GM12878 (cell line): ENCODE measurements around the gene TMC8.

Experiments used
- BCL11A ChIP-seq: IDR thresholded peaks from 2 replicates; pipeline ENCODE4 v1.6.1; 2011; ENCODE audit warnings: low read depth, low read length
- KDM1A ChIP-seq: fragments of 200-600 bp; sonication (generic); IDR thresholded peaks from 2 replicates; pipeline ENCODE4 v1.6.1; 2016; ENCODE audit warnings: borderline replicate concordance
- TF ChIP-seq, protein P1 (sequence below), 3 experiments: IDR thresholded peaks in 2 of 3; conservative IDR thresholded peaks in 1 of 3; 2 replicates each; pipeline ENCODE4 v1.5.1; 2011; ENCODE audit warnings: low read depth in 3 of 3, low read length in 3 of 3, mild to moderate bottlenecking in 3 of 3, control low read depth in 2 of 3, moderate library complexity in 2 of 3, inconsistent platforms in 1 of 3, mixed read lengths in 1 of 3; ENCODE audit not compliant: control insufficient read depth in 2 of 3, insufficient read depth in 1 of 3; ENCODE audit errors: extremely low read depth in 1 of 3

DNA sequence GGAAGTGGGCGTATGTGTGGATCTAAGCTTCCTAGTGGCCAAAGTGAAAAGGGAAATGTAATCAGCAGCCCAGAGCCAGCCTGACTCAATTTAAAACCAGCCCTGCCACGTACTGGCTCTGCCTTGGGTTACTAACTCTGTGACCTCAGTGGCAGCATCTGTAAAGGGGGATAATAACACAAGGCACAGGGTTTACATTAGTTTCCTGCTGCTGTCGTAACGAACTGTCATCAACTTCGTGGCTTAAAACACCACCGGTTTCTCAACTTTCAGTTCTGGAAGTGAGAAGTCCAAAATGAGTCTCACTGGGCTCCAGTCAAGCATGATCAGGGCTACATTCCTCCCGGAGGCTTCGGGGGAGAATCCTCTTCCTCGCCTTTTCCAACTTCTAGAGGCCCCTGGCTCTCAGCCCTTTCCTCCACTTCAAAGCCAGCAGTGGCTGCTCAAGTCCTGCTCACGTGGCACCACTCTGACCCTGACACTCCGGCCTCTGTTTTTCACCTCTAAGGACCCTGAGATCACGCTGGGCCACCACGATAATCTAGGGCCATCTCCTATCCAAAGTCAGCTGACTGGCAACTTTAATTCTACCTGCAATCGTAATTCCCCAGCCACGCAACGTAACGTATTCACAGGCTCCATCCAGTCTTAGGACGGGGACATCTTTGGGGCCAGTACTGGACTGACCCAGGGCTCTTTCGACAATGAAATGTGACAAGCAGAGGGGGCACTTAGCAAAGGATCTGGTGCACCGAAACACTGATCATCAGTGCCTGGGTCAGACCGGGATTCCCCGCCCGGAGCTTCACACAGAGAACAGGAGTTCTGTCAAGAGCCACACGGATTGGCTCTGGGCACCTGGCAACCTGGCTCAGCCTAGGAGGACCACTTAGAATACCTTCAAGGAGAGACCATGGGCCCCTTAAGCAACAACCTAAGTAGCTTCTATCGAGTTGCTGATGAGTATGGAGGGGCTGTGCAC is 16.5 kb upstream of the TMC8 start:
- no peak for TF ChIP-seq BCL11A
- TF ChIP-seq KDM1A = no peak
- TF ChIP-seq, protein P1, sequence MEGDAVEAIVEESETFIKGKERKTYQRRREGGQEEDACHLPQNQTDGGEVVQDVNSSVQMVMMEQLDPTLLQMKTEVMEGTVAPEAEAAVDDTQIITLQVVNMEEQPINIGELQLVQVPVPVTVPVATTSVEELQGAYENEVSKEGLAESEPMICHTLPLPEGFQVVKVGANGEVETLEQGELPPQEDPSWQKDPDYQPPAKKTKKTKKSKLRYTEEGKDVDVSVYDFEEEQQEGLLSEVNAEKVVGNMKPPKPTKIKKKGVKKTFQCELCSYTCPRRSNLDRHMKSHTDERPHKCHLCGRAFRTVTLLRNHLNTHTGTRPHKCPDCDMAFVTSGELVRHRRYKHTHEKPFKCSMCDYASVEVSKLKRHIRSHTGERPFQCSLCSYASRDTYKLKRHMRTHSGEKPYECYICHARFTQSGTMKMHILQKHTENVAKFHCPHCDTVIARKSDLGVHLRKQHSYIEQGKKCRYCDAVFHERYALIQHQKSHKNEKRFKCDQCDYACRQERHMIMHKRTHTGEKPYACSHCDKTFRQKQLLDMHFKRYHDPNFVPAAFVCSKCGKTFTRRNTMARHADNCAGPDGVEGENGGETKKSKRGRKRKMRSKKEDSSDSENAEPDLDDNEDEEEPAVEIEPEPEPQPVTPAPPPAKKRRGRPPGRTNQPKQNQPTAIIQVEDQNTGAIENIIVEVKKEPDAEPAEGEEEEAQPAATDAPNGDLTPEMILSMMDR (IDR thresholded peaks at IDR 0.05 in 2 of 3, conservative IDR thresholded peaks at IDR 0.05 in 1 of 3; ENCODE audit: control insufficient read depth in 2 of 3, extremely low read depth in 1 of 3, insufficient read depth in 1 of 3, low read depth in 3 of 3, low read length in 3 of 3) = no peak
